Stomach (tissue), 4 donors: ENCODE data around the gene ABCC1.
A peak's percentile ranks its signal among the peaks of the same experiment; 100 is the strongest.

ENCODE experiments used
- CTCF ChIP-seq, 7 experiments: fragments of 450-650 bp in 4 of 7; fragments of 200-600 bp in 3 of 7; sonication (generic) in 3 of 7; IDR thresholded peaks; one replicate each; pipeline ENCODE4 v1.5.1; 2016 to 2019; ENCODE audit warnings: antibody characterized with exemption in 7 of 7, control low read depth in 2 of 7, mild to moderate bottlenecking in 1 of 7
- POLR2A ChIP-seq, 4 donors: fragments of 450-650 bp; IDR thresholded peaks; one replicate each; pipeline ENCODE4 v1.6.1; 2016; ENCODE audit warnings: antibody characterized with exemption in 4 of 4, control low read depth in 2 of 4, mild to moderate bottlenecking in 1 of 4, moderate library complexity in 1 of 4
- POLR2AphosphoS5 ChIP-seq, 3 donors: sonication (generic); formaldehyde crosslinking; IDR thresholded peaks; one replicate each; pipeline ENCODE4 v1.6.1; 2016; ENCODE audit warnings: antibody characterized with exemption in 3 of 3

- TF ChIP-seq POLR2AphosphoS5 (IDR thresholded peaks at IDR 0.05) (peak; percentile 31 to 86 (median 70)), CTCF (IDR thresholded peaks at IDR 0.05) (no peak), POLR2A (IDR thresholded peaks at IDR 0.05) (no peak)
Observed at GRCh38 chr16:16062023-16062937, 112.9 kb downstream of the ABCC1 start.
